NAMALWA (cell line): ENCODE data around the gene FARP1.

Experiments used
- DNase-seq: peaks from one replicate; pipeline ENCODE4 v3.0.0-alpha.2; 2015; ENCODE audit warnings: low spot score

The FARP1 gene

DNA sequence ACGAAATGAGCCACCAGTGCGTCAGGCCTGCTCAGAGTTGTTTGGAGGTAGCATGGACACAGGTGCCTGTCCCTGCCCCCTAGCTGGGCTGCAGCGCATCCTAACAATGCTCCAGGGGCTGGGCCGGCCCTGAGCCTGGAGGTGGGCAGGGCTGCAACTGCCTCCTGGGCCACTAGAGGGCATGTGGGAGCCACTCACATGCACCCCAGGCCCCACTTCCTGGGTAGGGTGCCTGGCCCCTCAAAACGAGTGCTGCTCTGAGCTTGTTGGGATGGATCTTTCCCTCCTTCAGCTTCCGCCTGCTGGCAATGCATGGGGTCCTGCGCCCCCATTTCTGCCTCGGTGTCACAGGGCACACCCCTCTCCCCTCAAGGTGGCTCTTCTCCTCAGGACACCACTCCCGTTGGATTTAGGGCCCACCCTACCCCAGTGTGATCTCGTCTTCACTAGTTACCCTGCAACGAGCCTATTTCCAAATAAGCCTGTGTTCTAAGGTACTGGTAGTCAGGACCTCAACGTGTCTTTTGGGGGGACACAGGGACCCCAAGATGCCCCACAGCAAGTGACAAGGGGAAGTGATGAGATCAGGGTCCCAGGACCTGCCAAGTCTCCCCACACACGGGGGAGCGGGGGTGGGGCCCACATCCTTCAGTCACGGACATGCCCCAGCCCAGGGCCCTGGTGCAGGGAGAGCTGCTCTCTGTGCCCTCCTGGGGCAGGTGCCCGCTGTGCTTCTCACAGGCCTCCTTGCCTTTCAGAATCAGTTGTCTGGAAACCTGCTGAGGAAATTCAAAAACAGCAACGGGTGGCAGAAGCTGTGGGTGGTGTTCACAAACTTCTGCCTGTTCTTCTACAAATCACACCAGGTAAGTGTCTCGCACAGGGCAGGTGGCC lies 302.7 kb downstream of the FARP1 start:
- DNase-seq = peak; percentile 90

- DNase-seq = no peak
Observed at GRCh38 chr13:98446234-98446621, 303.3 kb downstream of the FARP1 start.

GRCh38 chr13:98447130-98447529 lies 304.2 kb downstream of the FARP1 start:
- no peak for DNase-seq

DNA sequence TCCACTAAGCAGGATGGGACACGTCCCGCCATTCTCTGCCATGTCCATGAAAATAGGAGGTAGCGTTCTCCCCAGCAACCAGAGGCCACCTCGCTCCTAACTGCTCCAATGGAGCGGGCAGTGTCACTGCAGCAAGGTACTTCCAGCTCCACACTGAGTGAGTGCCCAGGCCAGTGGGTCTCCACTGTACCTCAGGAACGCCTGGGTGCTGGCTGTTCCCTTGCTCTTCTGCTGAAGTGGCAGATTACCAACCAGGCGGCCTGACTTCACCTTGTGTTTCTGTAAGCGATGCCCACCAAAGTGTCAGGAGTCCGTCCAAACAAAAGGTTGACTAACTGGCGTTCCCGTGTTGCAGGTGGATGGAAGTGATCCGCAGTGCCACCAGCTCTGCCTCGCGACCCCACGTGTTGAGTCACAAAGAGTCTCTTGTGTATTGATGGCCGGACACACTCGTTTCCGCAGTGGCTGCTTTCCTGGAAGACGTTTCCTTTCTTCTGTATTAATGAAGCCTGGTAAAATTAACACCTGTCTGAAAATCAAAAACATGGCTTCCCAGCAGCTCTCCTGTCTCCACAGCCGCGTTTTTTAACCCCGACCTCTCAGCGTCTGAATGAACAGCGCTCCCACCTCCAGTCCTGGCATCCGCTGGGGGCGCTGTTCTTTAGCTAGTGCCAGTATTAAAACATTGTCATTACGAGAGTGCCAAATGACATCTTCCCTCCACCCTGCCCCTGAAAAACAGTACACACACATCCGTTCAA lies 305.2 kb downstream of the FARP1 start:
- peak; percentile 76 for DNase-seq

DNA sequence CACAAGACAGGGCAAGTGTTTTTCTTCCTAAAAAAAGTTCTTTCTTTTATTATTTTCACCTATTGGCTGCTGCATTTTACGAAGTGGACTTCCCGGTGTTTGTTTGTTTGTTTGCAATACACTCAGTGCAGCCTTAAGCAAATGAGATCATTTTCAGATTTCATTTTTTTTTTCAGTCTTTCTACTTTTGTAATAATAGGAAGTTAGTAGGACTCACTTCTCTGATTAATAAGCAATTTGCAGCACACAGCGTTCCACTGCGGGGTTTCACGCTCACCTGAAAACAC lies 305.7 kb downstream of the FARP1 start:
- DNase-seq = no peak

- no peak for DNase-seq
Observed at GRCh38 chr13:98449273-98449672, 306.4 kb downstream of the FARP1 start.

DNA sequence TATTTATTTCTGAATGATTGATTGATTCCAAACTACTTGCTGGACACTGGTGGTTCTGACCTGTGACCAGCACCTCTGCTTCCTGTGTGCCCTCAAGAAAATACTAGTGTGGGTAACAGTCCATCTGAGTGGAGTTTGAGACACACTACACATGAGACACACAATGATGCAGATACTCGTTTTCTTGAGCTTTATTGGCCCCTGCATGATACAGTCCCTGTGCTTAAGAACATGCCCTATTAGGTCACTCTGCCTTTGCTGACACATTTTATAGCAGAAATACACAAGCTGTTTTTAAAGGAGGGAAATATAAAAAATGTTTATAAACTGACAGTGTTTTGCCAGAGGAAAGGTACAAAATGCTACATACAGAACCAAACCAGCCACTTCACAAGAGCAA lies 307.1 kb downstream of the FARP1 start:
- DNase-seq = no peak

GRCh38 chr13:98450539-98451111 lies 307.7 kb downstream of the FARP1 start:
- no peak for DNase-seq

- no peak for DNase-seq
Observed at GRCh38 chr13:98451676-98452470, 309.0 kb downstream of the FARP1 start.

DNA sequence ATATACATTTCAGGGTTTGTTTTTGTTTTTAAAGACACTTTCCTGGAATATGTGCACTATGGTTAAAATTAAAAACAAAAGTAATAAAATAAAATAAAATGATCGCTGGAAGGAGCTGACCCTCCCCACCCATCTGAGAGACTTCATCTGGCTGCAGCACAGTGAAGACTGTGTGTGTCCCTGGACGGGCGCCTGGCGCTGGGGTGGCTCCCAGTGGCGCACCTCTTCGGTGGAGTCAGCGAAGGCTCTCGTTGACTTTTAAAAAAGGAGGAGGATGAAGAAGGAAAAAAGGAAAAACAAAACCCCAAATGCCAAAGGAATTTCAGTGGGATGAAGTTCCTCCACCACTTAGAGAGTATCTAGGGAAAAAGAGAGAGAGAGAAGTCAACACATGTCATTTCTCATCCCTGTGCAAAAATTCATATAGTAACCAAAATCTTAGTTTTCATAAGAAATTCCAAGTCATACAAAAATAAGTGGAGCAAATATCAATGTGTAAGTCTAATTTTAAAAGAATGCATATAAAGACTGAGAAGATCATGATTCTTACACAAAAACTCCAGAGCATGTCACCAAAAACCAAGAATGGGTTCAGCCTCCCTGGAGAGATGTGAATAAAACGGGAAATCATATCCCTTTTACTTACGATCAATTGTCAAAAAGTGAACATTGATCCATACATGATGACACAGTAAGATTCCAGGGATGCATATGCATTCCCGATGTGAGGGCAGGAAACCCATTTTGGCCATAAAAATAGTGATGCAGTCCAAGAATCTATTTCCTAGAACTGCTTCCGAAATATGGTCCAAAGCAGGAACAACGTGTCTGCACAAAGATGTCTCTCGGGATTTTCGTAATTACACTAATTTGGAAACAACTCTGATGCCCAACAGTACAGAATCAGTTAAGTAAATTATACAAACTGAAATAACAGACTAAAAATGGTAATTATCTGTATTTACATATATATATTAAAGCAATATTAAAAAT lies 310.3 kb downstream of the FARP1 start:
- no peak for DNase-seq

- DNase-seq = no peak
Observed at GRCh38 chr13:98454389-98454881, 311.5 kb downstream of the FARP1 start.

DNA sequence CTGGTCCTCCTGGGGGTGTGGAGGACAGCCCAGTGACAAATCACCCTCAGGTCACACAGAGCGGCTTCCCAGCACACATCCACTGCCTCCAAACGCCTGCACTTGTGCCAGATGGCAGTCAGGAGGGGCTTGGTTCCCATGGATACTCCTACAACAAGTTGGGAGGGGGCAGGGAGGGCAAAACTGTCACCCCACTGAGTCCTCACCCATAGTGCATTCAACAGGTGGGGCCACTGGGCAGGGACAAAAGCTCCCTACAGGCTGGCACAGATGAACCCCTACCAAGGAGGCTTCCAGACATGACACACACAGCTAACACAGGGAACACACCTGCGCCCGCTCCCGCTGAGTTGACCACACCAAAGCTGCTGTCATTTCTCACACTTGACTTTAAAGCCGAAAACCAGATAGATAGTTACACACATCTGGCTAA lies 313.5 kb downstream of the FARP1 start:
- DNase-seq = no peak

DNA sequence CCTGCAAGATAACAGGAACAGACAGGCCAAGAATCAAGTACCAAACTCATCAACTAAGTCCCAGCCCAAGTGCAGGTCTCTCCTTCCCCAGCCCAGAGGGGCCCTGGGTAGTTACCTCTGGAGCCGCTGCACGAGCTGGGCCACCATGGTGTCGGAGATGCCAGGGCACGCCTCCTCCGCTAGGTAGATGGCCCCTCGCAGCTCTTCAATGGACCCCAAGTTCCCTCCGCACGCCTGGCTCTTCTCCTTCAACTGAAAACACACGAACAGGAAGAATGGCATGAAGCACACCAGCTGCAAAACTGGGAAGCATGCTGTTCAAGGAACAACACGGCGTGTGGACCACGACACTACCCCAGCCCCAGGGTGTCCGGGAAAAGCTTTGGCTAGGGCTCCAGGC lies 314.2 kb downstream of the FARP1 start:
- no peak for DNase-seq

GRCh38 chr13:98458431-98458830 lies 315.5 kb downstream of the FARP1 start:
- no peak for DNase-seq

GRCh38 chr13:98459171-98459681 lies 316.3 kb downstream of the FARP1 start:
- DNase-seq = no peak

DNA sequence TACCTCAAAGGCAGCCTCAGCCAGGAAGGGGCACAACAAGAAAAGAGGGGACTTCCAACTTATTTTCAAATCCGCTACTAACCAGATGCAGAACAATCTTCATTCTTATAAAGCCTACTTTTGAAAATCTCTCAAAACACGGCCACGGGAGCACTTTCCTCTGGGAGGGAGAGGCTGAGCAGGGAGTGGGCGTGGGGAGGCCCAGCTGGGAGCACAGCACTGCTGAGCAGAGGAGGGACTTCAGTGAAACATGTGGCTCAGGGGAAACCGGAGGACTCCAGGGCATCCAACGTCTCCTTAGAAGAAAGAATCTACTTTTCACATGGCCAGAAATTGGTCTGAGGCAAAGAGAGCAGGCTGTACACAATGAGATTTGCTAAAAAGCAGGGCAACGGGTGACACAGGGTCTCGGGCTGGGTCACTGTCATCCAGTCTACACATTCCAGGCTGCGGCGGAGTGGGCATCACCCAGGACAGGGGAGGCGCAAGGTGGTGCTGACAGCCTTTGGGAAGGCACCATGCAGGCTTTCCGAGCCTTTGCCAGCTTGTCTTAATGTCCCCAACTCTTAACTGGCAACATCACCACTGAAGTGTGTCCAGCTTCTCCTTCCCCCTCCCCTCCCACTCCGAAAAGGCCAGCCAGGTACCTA lies 317.0 kb downstream of the FARP1 start:
- DNase-seq = no peak

- DNase-seq = no peak
Observed at GRCh38 chr13:98460516-98460915, 317.6 kb downstream of the FARP1 start.

DNA sequence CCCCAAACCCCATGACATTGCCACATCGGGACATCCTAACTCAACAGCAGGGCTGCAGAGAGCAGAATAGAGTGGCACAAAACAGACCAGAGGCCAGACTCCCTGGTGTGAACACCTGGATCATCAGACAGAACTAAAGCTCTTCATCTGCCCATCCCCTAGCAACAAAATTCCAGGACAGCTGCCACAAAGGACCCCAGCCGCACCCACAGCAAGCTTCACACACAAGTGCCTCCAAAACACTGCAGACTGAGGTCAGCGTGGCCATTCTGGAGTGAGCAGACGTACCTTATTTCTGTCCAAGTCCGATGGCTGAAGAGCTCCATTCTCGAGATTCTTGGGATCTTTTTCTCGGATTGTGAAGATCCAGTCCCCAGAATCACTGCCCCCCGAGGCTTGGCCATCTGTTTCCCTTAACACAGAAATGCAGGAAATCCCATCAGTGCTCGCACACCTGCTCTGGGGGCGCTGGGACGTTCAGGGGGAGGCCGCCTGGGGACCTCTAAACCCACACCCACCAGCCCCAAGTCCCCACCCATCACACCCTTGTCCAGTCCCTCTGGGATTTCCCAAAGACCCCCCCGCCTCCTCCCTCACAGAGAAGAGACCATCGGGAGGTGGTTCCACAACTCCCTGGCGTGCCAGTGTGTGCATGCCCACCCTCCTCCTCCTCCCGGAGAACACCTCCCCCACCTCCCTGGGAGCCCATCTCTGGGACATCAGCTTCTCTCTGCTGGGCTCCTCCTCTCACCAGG lies 318.8 kb downstream of the FARP1 start:
- DNase-seq = no peak

- DNase-seq = no peak
Observed at GRCh38 chr13:98462241-98462882, 319.5 kb downstream of the FARP1 start.
